Cardiac fibroblast (primary cell): ENCODE measurements around the gene SLC29A3.

Experiments used
- DNase-seq, 2 donors: peaks; one replicate each; pipeline versions ENCODE4 v3.0.0 to v3.0.0-alpha.2; 2010; ENCODE audit warnings: low read depth in 2 of 2
- H3K4me3 ChIP-seq, 2 donors: replicated peaks in 1 of 2; 1 replicate in 1 of 2; 2 replicates in 1 of 2; pipeline ENCODE4 v1.5.1; 2011; ENCODE audit warnings: low read depth in 2 of 2, low read length in 2 of 2, mild to moderate bottlenecking in 2 of 2, moderate library complexity in 1 of 2
- TF ChIP-seq, protein P1 (sequence below): IDR thresholded peaks from one replicate; pipeline ENCODE4 v1.5.1; 2011; ENCODE audit warnings: low read depth, mild to moderate bottlenecking, low read length, inconsistent platforms

The SLC29A3 gene

GRCh38 chr10:71371750-71372166 is 52.7 kb downstream of the SLC29A3 start:
- no peak for DNase-seq
- TF ChIP-seq, protein P1, sequence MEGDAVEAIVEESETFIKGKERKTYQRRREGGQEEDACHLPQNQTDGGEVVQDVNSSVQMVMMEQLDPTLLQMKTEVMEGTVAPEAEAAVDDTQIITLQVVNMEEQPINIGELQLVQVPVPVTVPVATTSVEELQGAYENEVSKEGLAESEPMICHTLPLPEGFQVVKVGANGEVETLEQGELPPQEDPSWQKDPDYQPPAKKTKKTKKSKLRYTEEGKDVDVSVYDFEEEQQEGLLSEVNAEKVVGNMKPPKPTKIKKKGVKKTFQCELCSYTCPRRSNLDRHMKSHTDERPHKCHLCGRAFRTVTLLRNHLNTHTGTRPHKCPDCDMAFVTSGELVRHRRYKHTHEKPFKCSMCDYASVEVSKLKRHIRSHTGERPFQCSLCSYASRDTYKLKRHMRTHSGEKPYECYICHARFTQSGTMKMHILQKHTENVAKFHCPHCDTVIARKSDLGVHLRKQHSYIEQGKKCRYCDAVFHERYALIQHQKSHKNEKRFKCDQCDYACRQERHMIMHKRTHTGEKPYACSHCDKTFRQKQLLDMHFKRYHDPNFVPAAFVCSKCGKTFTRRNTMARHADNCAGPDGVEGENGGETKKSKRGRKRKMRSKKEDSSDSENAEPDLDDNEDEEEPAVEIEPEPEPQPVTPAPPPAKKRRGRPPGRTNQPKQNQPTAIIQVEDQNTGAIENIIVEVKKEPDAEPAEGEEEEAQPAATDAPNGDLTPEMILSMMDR: no peak
- H3K4me3 ChIP-seq: no peak overlapping the region

GRCh38 chr10:71372882-71373495 is 53.9 kb downstream of the SLC29A3 start:
- TF ChIP-seq, protein P1: no peak
- H3K4me3 ChIP-seq: no peak overlapping the region
- DNase-seq: no peak

DNA sequence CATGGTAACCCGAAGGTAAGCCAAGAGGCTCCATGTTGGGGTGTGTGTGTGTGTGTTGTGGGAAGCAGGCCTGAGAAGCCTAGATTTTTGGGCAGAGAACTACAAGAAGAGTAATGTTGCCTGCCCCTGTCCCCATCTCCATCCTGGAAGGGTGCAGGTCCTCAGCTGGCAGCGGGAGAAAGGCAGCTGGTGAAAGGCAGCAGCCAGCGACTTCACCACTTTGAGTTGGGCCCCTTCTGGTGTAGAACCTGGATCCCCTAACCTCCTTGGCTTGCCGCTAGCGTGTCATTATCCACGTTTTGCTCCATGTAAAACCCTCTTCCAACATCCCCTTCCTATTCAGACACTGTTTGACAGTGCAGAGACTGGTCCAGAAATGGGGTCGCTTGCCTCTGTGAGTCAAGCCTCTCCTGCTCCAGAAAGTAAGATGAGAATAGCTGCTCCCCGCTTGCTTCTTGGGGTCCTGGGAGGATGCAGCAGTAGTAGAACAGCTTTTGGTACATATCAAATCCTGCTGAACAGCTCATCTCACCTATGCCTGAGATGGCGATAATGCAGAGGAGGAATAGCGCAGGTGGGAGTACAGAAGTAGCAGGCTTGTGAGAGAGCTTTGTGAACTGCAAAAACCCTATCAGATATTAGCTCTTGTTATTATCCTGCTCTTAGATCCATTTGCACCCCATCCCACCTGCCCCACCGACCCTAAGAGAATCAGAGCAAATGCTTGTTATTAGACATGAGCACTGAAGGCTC is 55.6 kb downstream of the SLC29A3 start:
- DNase-seq: no peak
- TF ChIP-seq, protein P1: no peak
- H3K4me3 ChIP-seq: no peak overlapping the region

- no peak overlapping the region for H3K4me3 ChIP-seq
- TF ChIP-seq, protein P1: no peak
Observed at GRCh38 chr10:71375952-71376351, 56.9 kb downstream of the SLC29A3 start.

GRCh38 chr10:71378336-71379117 is 59.5 kb downstream of the SLC29A3 start:
- DNase-seq: no peak
- TF ChIP-seq, protein P1: no peak
- H3K4me3 ChIP-seq: no peak overlapping the region

More at GRCh38 chr10:71375952-71376351, 56.9 kb downstream of the SLC29A3 start:
- no peak for DNase-seq

GRCh38 chr10:71379118-71379766 is 60.2 kb downstream of the SLC29A3 start:
- no peak overlapping the region for H3K4me3 ChIP-seq
- TF ChIP-seq, protein P1: no peak
- no peak for DNase-seq
